K562 (cell line): ENCODE data around the gene EFNA1. TPM values are rescaled to one million over a fixed set of nuclear protein-coding genes. Genes with fewer than 3 reads are reported as not detected.

Source experiments
- ATAC-seq: fragments of 200-7000 bp; cut with Tn5 transposase; 3 replicates; pipeline ENCODE4 v1.9.1; 2020; ENCODE audit warnings: moderate library complexity
- BruUV-seq: library from RNA; stranded (reverse); fragments of 400-500 nt; replicated peaks from 2 replicates; lab custom pipeline; 2021; lab: Mats Ljungman, UMichigan
- CTCF ChIA-PET: fragments of 300-600 bp; formaldehyde crosslinking; extraction: SDS; loops from one replicate; lab custom pipeline; 2021; ENCODE audit warnings: low intra/inter-chr PET ratio; lab: Yijun Ruan, JAX
- POLR2A ChIA-PET: fragments of 300-600, 350-650 bp; sonication (Branson Sonifier 250); formaldehyde crosslinking; extraction: SDS; loops from one replicate; lab custom pipeline; 2021; ENCODE audit warnings: antibody characterized with exemption, inconsistent platforms; lab: Yijun Ruan, JAX
- DNase-seq, 4 experiments: peaks; one replicate each; pipeline versions ENCODE4 v3.0.0 to v3.0.0-alpha.2; 2011 to 2018; ENCODE audit warnings: low spot score in 3 of 4, mixed read lengths in 3 of 4; ENCODE audit errors: extremely low read depth in 1 of 4
- FAIRE-seq: peaks from 2 replicates; lab custom pipeline; 2011; peaks lifted over from hg19 to GRCh38; lab: Jason Lieb, UNC
- H2AFZ ChIP-seq: 2 replicates; pipeline ENCODE4 v1.6.0; 2011; ENCODE audit warnings: low read depth, low read length, control low read depth, inconsistent platforms
- H3K27ac ChIP-seq: fragments of 200-600 bp; 3 replicates; pipeline ENCODE4 v1.8.0; 2011; ENCODE audit warnings: low read depth, mild to moderate bottlenecking, control low read depth, inconsistent platforms, low read length, moderate library complexity, mixed read lengths; ENCODE audit errors: extremely low read depth
- H3K27me3 ChIP-seq, 2 experiments: fragments of 300-600 bp in 1 of 2; 2 replicates in 1 of 2; 3 replicates in 1 of 2; pipeline versions ENCODE4 v1.6.0 to v1.8.0; 2011; ENCODE audit warnings: inconsistent platforms in 2 of 2, low read length in 2 of 2, mild to moderate bottlenecking in 1 of 2, mixed read lengths in 1 of 2, moderate library complexity in 1 of 2; ENCODE audit not compliant: control insufficient read depth in 2 of 2, insufficient read depth in 2 of 2
- H3K36me3 ChIP-seq: fragments of 300-600 bp; 3 replicates; pipeline ENCODE4 v1.8.0; 2011; ENCODE audit warnings: mild to moderate bottlenecking, low read length, inconsistent platforms; ENCODE audit not compliant: control insufficient read depth, insufficient read depth
- H3K4me1 ChIP-seq, 2 experiments: fragments of 200-600 bp in 1 of 2; replicated peaks in 1 of 2; 2 replicates in 1 of 2; 3 replicates in 1 of 2; pipeline versions ENCODE4 v1.5.1 to v1.8.0; 2011; ENCODE audit warnings: inconsistent platforms in 2 of 2, low read length in 2 of 2, mild to moderate bottlenecking in 1 of 2, mixed read lengths in 1 of 2, moderate library complexity in 1 of 2; ENCODE audit not compliant: control insufficient read depth in 2 of 2, insufficient read depth in 2 of 2
- H3K4me2 ChIP-seq: 2 replicates; pipeline ENCODE4 v1.6.1; 2011; ENCODE audit warnings: low read length, control low read depth, inconsistent platforms, mixed read lengths; ENCODE audit not compliant: insufficient read depth
- H3K4me3 ChIP-seq: fragments of 200-600 bp; sonication (generic), shearing (Covaris generic); 2 replicates; pipeline ENCODE4 v1.5.1; 2016; ENCODE audit warnings: control low read depth, inconsistent platforms
- H3K79me2 ChIP-seq: fragments of 200-600 bp; 3 replicates; pipeline ENCODE4 v1.8.0; 2011; ENCODE audit warnings: low read length, inconsistent platforms; ENCODE audit not compliant: control insufficient read depth, insufficient read depth
- H3K9ac ChIP-seq, 2 experiments: 2 replicates each; pipeline versions ENCODE4 v1.6.0 to v1.6.1; 2011; ENCODE audit warnings: low read depth in 2 of 2, low read length in 2 of 2, control low read depth in 1 of 2, inconsistent platforms in 1 of 2, mild to moderate bottlenecking in 1 of 2, mixed read lengths in 1 of 2; ENCODE audit not compliant: insufficient read depth in 1 of 2
- H3K9me1 ChIP-seq: one replicate; pipeline ENCODE4 v1.6.0; 2011; ENCODE audit warnings: inconsistent platforms, mild to moderate bottlenecking, low read length, moderate library complexity; ENCODE audit not compliant: control insufficient read depth, insufficient read depth
- H3K9me3 ChIP-seq: replicated peaks from 2 replicates; pipeline ENCODE4 v1.5.1; 2011; ENCODE audit warnings: low read depth, low read length, inconsistent platforms; ENCODE audit not compliant: control insufficient read depth, insufficient read depth
- H4K20me1 ChIP-seq: replicated peaks from 2 replicates; pipeline ENCODE4 v1.6.1; 2011; ENCODE audit warnings: low read length, inconsistent platforms, mixed read lengths; ENCODE audit not compliant: control insufficient read depth, insufficient read depth
- EGR1 ChIP-seq: fragments of 450-650 bp; conservative IDR thresholded peaks from 2 replicates; pipeline ENCODE4 v1.6.1; 2017; ENCODE audit warnings: mild to moderate bottlenecking
- HCFC1 ChIP-seq: IDR thresholded peaks from 2 replicates; pipeline ENCODE4 v1.6.1; 2012; ENCODE audit warnings: low read depth, low read length, improper control_type of control experiment
- NFE2 ChIP-seq: IDR thresholded peaks from 2 replicates; pipeline ENCODE4 v1.6.1; 2014; ENCODE audit warnings: antibody characterized with exemption, low read depth
- ZNF12 ChIP-seq: sonication (generic); formaldehyde crosslinking; IDR thresholded peaks from 2 replicates; pipeline ENCODE4 v1.4.0; 2020; ENCODE audit warnings: mild to moderate bottlenecking, missing genetic modification reagents
- WGBS: fragments of 100-300 bp; shearing (Covaris generic); methylation state at CpG from one replicate; pipeline ENCODE4 v1.1.6; 2016; ENCODE audit warnings: low coverage, mixed read lengths; ENCODE audit not compliant: insufficient coverage; ENCODE audit errors: missing lambda C conversion rate; 5-methylcytosine and 5-hydroxymethylcytosine counted together
- in situ Hi-C: fragments of 300-500 bp; cut with MboI; formaldehyde crosslinking; loops from 4 replicates; pipeline ENCODE4 v1.15.0; 2018; ENCODE audit warnings: inconsistent platforms, mixed read lengths
- intact Hi-C: fragments of 100-400 bp; cut with micrococcal nuclease; formaldehyde crosslinking; loops from 2 replicates; pipeline ENCODE4 v1.14.2; 2022
- polyA plus RNA-seq, 8 experiments: library from polyadenylated mRNA; depleted of rRNA in 4 of 8; stranded (reverse) in 5 of 8; unstranded in 3 of 8; fragments of >200 nt; fragmentation: Nextera tagmentation in 2 of 8; fragmentation: Illumina TruSeq in 1 of 8; extraction: Ambion mirVana in 2 of 8; extraction: Trizol in 1 of 8; gene quantifications; 2 replicates each; pipeline versions ENCODE4 v1.2.1 to v1.2.3, GENCODE V29; 2011 to 2014; ENCODE audit warnings: inconsistent platforms in 1 of 8, missing spikeins in 1 of 8
- small RNA-seq: library from RNA; depleted of rRNA; stranded (forward); fragments of <200 nt; gene quantifications from one replicate; pipeline ENCODE3, GENCODE V24; 2014
- total RNA-seq, 7 experiments: library from RNA; depleted of rRNA in 6 of 7; stranded (reverse); fragments of >200 nt in 6 of 7; fragmentation: Illumina TruSeq in 2 of 7; extraction: Trizol in 2 of 7; gene quantifications; 2 replicates each; pipeline versions ENCODE4 v1.2.1 to v1.2.3, GENCODE V29; 2011 to 2021; ENCODE audit warnings: low replicate concordance in 1 of 7
- TF ChIP-seq, protein P1 (sequence below): fragments of 450-650 bp; IDR thresholded peaks from 2 replicates; pipeline ENCODE4 v1.6.1; 2016; ENCODE audit warnings: missing biosample characterization, missing genetic modification characterization
- TF ChIP-seq, protein P2 (sequence below), 2 experiments: fragments of 450-650 bp in 1 of 2; IDR thresholded peaks; 2 replicates each; pipeline ENCODE4 v1.6.1; 2011 to 2017; ENCODE audit warnings: low read depth in 2 of 2, antibody characterized with exemption in 1 of 2, borderline replicate concordance in 1 of 2, low read length in 1 of 2, mild to moderate bottlenecking in 1 of 2, mixed read lengths in 1 of 2; ENCODE audit not compliant: control insufficient read depth in 1 of 2

The EFNA1 gene
- total and polyA plus RNA-seq, 9 of the 15 experiments (the other 6 are each of a cell fraction or from before 2014, with no cell fraction given): 2.1 to 9.3 (median 3.0) TPM

DNA sequence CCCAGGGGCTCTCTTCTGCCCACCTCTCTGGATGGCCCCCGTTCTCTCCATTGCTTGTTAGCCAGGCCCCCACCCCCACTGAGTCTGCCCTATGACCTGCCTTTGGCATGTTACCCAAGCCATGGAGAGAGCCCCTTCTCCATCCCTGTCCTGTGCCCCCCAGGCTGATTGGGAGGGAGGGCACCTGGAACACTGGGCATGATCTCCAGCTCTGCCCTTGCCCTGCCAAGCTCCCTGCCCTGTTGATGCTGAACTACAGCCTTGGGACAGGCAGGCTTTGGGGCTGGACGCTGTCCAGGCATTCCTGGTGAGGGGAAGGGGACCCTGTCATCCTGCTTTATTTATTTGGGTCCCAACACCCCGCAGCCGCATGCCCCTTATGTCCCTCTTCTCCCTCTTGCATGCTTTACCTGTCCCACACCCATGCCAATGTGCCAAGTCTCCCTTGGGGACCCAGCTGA, 56.7 kb downstream of the EFNA1 start:
- H3K79me2 ChIP-seq: no peaks in the 10 kb centered on the region
- no TSS peak for BruUV-seq
- TF ChIP-seq ZNF12 (CRISPR knock-in tag) (no peak), NFE2 (no peak), EGR1 (no peak), HCFC1 (no peak)
- TF ChIP-seq, protein P1, sequence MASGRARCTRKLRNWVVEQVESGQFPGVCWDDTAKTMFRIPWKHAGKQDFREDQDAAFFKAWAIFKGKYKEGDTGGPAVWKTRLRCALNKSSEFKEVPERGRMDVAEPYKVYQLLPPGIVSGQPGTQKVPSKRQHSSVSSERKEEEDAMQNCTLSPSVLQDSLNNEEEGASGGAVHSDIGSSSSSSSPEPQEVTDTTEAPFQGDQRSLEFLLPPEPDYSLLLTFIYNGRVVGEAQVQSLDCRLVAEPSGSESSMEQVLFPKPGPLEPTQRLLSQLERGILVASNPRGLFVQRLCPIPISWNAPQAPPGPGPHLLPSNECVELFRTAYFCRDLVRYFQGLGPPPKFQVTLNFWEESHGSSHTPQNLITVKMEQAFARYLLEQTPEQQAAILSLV (tag): no peak
- TF ChIP-seq, protein P2, sequence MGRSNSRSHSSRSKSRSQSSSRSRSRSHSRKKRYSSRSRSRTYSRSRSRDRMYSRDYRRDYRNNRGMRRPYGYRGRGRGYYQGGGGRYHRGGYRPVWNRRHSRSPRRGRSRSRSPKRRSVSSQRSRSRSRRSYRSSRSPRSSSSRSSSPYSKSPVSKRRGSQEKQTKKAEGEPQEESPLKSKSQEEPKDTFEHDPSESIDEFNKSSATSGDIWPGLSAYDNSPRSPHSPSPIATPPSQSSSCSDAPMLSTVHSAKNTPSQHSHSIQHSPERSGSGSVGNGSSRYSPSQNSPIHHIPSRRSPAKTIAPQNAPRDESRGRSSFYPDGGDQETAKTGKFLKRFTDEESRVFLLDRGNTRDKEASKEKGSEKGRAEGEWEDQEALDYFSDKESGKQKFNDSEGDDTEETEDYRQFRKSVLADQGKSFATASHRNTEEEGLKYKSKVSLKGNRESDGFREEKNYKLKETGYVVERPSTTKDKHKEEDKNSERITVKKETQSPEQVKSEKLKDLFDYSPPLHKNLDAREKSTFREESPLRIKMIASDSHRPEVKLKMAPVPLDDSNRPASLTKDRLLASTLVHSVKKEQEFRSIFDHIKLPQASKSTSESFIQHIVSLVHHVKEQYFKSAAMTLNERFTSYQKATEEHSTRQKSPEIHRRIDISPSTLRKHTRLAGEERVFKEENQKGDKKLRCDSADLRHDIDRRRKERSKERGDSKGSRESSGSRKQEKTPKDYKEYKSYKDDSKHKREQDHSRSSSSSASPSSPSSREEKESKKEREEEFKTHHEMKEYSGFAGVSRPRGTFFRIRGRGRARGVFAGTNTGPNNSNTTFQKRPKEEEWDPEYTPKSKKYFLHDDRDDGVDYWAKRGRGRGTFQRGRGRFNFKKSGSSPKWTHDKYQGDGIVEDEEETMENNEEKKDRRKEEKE (IDR thresholded peaks at IDR 0.05; ENCODE audit: borderline replicate concordance in 1 of 2, control insufficient read depth in 1 of 2, low read depth in 2 of 2, low read length in 1 of 2): no peak
- H3K9ac ChIP-seq: peak overlapping the region in 1 of 2 experiments; percentile 33; a peak in 2 of 4 replicates
- WGBS: 80% methylated on average over 4 of the region's 4 CpGs
- CTCF ChIA-PET: interaction anchor here (0.6 kb wide), 1 partner anchor 1175 kb away, joined by 3 read pairs; no protein-coding TSS in a partner anchor
- H3K4me3 ChIP-seq: no peak overlapping the region
- H3K9me3 ChIP-seq: no peaks in the 10 kb centered on the region
- POLR2A ChIA-PET: interaction anchor here (0.7 to 1.5 kb wide), 3 partner anchors 9 to 303 kb away, joined by 3 to 6 read pairs (median 4); no protein-coding TSS in a partner anchor
- DNase-seq (no peak), ATAC-seq (no peak), FAIRE-seq (no peak)
- H3K4me2 ChIP-seq: no peak overlapping the region
- no peaks in the 10 kb centered on the region for H3K27me3 ChIP-seq
- H3K9me1 ChIP-seq: no peaks in the 10 kb centered on the region
- in situ Hi-C loops (no loop called here), intact Hi-C loops (no loop called here)
- H3K36me3 ChIP-seq: no peaks in the 10 kb centered on the region
- H3K27ac ChIP-seq: no peak overlapping the region
- H3K4me1 ChIP-seq: peaks cover 0 to 38% of the 10 kb centered on the region in 2 experiments; a peak in 3 of 5 replicates
- no peak overlapping the region for H2AFZ ChIP-seq
- H4K20me1 ChIP-seq: no peaks in the 10 kb centered on the region

Small RNA genes within 50 kb of the gene (small RNA-seq; reads per million reads assigned to genes)
- not detected for gene HMGN2P18
- not detected for gene RF00019

Other genes with a start within 250 kb of the EFNA1 start
Only the 7 nearest of the 26 such genes appear.
- 35.9 and 61.0 TPM in 2 replicates for gene ADAM15, start 76.6 kb upstream of the EFNA1 start, total RNA-seq (2014; rRNA removed)
- 10.1 and 15.2 TPM in 2 replicates for gene ADAM15, start 76.6 kb upstream of the EFNA1 start, total RNA-seq (2014; rRNA removed; fragmentation: Illumina TruSeq; extraction: Trizol)
- gene ADAM15, start 76.6 kb upstream of the EFNA1 start, total RNA-seq (2015; rRNA removed; fragmentation: Illumina TruSeq; extraction: Trizol): 34.3 and 35.4 TPM in 2 replicates
- gene ADAM15, start 76.6 kb upstream of the EFNA1 start, total RNA-seq (2021): 67.8 and 72.3 TPM in 2 replicates
- gene ADAM15, start 76.6 kb upstream of the EFNA1 start, polyA plus RNA-seq (2011; rRNA removed): 29.8 and 54.7 TPM in 2 replicates
- gene ADAM15, start 76.6 kb upstream of the EFNA1 start, polyA plus RNA-seq (2014; fragmentation: Illumina TruSeq; extraction: Trizol): 32.8 and 39.7 TPM in 2 replicates
- 1 to 10 TPM in 1 of 2 experiments, under 1 TPM in 1; 0.69 to 2.6 TPM for gene ADAM15, start 76.6 kb upstream of the EFNA1 start, polyA plus RNA-seq (2014; fragmentation: Nextera tagmentation; extraction: Ambion mirVana)
- gene ADAM15, start 76.6 kb upstream of the EFNA1 start, polyA plus RNA-seq (2014; rRNA removed): 53.2 and 66.2 TPM in 2 replicates
- 7.4 and 10.6 TPM in 2 replicates for gene EFNA4, start 64.1 kb upstream of the EFNA1 start, total RNA-seq (2014; rRNA removed)
- 2.0 and 2.9 TPM in 2 replicates for gene EFNA4, start 64.1 kb upstream of the EFNA1 start, total RNA-seq (2014; rRNA removed; fragmentation: Illumina TruSeq; extraction: Trizol)
- gene EFNA4, start 64.1 kb upstream of the EFNA1 start, total RNA-seq (2015; rRNA removed; fragmentation: Illumina TruSeq; extraction: Trizol): 5.7 and 5.9 TPM in 2 replicates
- 4.7 and 6.1 TPM in 2 replicates for gene EFNA4, start 64.1 kb upstream of the EFNA1 start, total RNA-seq (2021)
- gene EFNA4, start 64.1 kb upstream of the EFNA1 start, polyA plus RNA-seq (2011; rRNA removed): 6.5 and 10.2 TPM in 2 replicates
- 6.1 and 6.2 TPM in 2 replicates for gene EFNA4, start 64.1 kb upstream of the EFNA1 start, polyA plus RNA-seq (2014; fragmentation: Illumina TruSeq; extraction: Trizol)
- under 1 TPM; 0.68 to 0.89 TPM for gene EFNA4, start 64.1 kb upstream of the EFNA1 start, polyA plus RNA-seq (2014; fragmentation: Nextera tagmentation; extraction: Ambion mirVana)
- gene EFNA4, start 64.1 kb upstream of the EFNA1 start, polyA plus RNA-seq (2014; rRNA removed): 5.9 and 6.5 TPM in 2 replicates
- 4.5 and 8.6 TPM in 2 replicates for gene EFNA3, start 49.0 kb upstream of the EFNA1 start, total RNA-seq (2014; rRNA removed)
- gene EFNA3, start 49.0 kb upstream of the EFNA1 start, total RNA-seq (2014; rRNA removed; fragmentation: Illumina TruSeq; extraction: Trizol): 1.7 and 3.3 TPM in 2 replicates
- 4.7 and 4.9 TPM in 2 replicates for gene EFNA3, start 49.0 kb upstream of the EFNA1 start, total RNA-seq (2015; rRNA removed; fragmentation: Illumina TruSeq; extraction: Trizol)
- 6.2 and 7.1 TPM in 2 replicates for gene EFNA3, start 49.0 kb upstream of the EFNA1 start, total RNA-seq (2021)
- gene EFNA3, start 49.0 kb upstream of the EFNA1 start, polyA plus RNA-seq (2011; rRNA removed): 7.3 and 10.9 TPM in 2 replicates
- gene EFNA3, start 49.0 kb upstream of the EFNA1 start, polyA plus RNA-seq (2014; fragmentation: Illumina TruSeq; extraction: Trizol): 7.9 and 9.3 TPM in 2 replicates
- under 1 TPM; 0.59 to 0.63 TPM for gene EFNA3, start 49.0 kb upstream of the EFNA1 start, polyA plus RNA-seq (2014; fragmentation: Nextera tagmentation; extraction: Ambion mirVana)
- gene EFNA3, start 49.0 kb upstream of the EFNA1 start, polyA plus RNA-seq (2014; rRNA removed): 4.8 and 6.8 TPM in 2 replicates
- gene SLC50A1, start 8.0 kb downstream of the EFNA1 start, total RNA-seq (2014; rRNA removed): 59.2 and 68.1 TPM in 2 replicates
- 52.2 and 58.7 TPM in 2 replicates for gene SLC50A1, start 8.0 kb downstream of the EFNA1 start, total RNA-seq (2014; rRNA removed; fragmentation: Illumina TruSeq; extraction: Trizol)
- gene SLC50A1, start 8.0 kb downstream of the EFNA1 start, total RNA-seq (2015; rRNA removed; fragmentation: Illumina TruSeq; extraction: Trizol): 62.7 and 64.0 TPM in 2 replicates
- 46.5 and 50.0 TPM in 2 replicates for gene SLC50A1, start 8.0 kb downstream of the EFNA1 start, total RNA-seq (2021)
- 88.3 and 91.9 TPM in 2 replicates for gene SLC50A1, start 8.0 kb downstream of the EFNA1 start, polyA plus RNA-seq (2011; rRNA removed)
- 86.2 and 96.6 TPM in 2 replicates for gene SLC50A1, start 8.0 kb downstream of the EFNA1 start, polyA plus RNA-seq (2014; fragmentation: Illumina TruSeq; extraction: Trizol)
- gene SLC50A1, start 8.0 kb downstream of the EFNA1 start, polyA plus RNA-seq (2014; fragmentation: Nextera tagmentation; extraction: Ambion mirVana): 100 to 1,000 TPM; 103 to 132 TPM
- 91.7 and 99.4 TPM in 2 replicates for gene SLC50A1, start 8.0 kb downstream of the EFNA1 start, polyA plus RNA-seq (2014; rRNA removed)
- gene DPM3, start 12.7 kb downstream of the EFNA1 start, total RNA-seq (2014; rRNA removed): 41.3 and 45.1 TPM in 2 replicates
- 1.8 and 3.7 TPM in 2 replicates for gene DPM3, start 12.7 kb downstream of the EFNA1 start, total RNA-seq (2014; rRNA removed; fragmentation: Illumina TruSeq; extraction: Trizol)
- gene DPM3, start 12.7 kb downstream of the EFNA1 start, total RNA-seq (2015; rRNA removed; fragmentation: Illumina TruSeq; extraction: Trizol): 34.2 and 40.0 TPM in 2 replicates
- 92.1 and 94.2 TPM in 2 replicates for gene DPM3, start 12.7 kb downstream of the EFNA1 start, total RNA-seq (2021)
- 27.1 and 62.3 TPM in 2 replicates for gene DPM3, start 12.7 kb downstream of the EFNA1 start, polyA plus RNA-seq (2011; rRNA removed)
- 8.6 and 59.7 TPM in 2 replicates for gene DPM3, start 12.7 kb downstream of the EFNA1 start, polyA plus RNA-seq (2014; fragmentation: Illumina TruSeq; extraction: Trizol)
- gene DPM3, start 12.7 kb downstream of the EFNA1 start, polyA plus RNA-seq (2014; fragmentation: Nextera tagmentation; extraction: Ambion mirVana): 10 to 100 TPM; 12.6 to 36.4 TPM
- 120 and 141 TPM in 2 replicates for gene DPM3, start 12.7 kb downstream of the EFNA1 start, polyA plus RNA-seq (2014; rRNA removed)
- gene KRTCAP2, start 45.4 kb downstream of the EFNA1 start, total RNA-seq (2014; rRNA removed): 211 and 255 TPM in 2 replicates
- 226 and 244 TPM in 2 replicates for gene KRTCAP2, start 45.4 kb downstream of the EFNA1 start, total RNA-seq (2014; rRNA removed; fragmentation: Illumina TruSeq; extraction: Trizol)
- gene KRTCAP2, start 45.4 kb downstream of the EFNA1 start, total RNA-seq (2015; rRNA removed; fragmentation: Illumina TruSeq; extraction: Trizol): 290 and 294 TPM in 2 replicates
- gene KRTCAP2, start 45.4 kb downstream of the EFNA1 start, total RNA-seq (2021): 243 and 253 TPM in 2 replicates
- gene KRTCAP2, start 45.4 kb downstream of the EFNA1 start, polyA plus RNA-seq (2011; rRNA removed): 129 and 178 TPM in 2 replicates
- 418 and 443 TPM in 2 replicates for gene KRTCAP2, start 45.4 kb downstream of the EFNA1 start, polyA plus RNA-seq (2014; fragmentation: Illumina TruSeq; extraction: Trizol)
- 100 to 1,000 TPM; 429 to 436 TPM for gene KRTCAP2, start 45.4 kb downstream of the EFNA1 start, polyA plus RNA-seq (2014; fragmentation: Nextera tagmentation; extraction: Ambion mirVana)
- 126 and 196 TPM in 2 replicates for gene KRTCAP2, start 45.4 kb downstream of the EFNA1 start, polyA plus RNA-seq (2014; rRNA removed)
- gene TRIM46, start 46.0 kb downstream of the EFNA1 start, total RNA-seq (2014; rRNA removed): 0.04 and 0.05 TPM in 2 replicates
- gene TRIM46, start 46.0 kb downstream of the EFNA1 start, total RNA-seq (2014; rRNA removed; fragmentation: Illumina TruSeq; extraction: Trizol): not detected in 2 replicates
- 0.14 TPM in 1 of 2 replicates, not detected in the other for gene TRIM46, start 46.0 kb downstream of the EFNA1 start, total RNA-seq (2015; rRNA removed; fragmentation: Illumina TruSeq; extraction: Trizol)
- gene TRIM46, start 46.0 kb downstream of the EFNA1 start, total RNA-seq (2021): 0.22 and 0.60 TPM in 2 replicates
- 0.08 and 0.12 TPM in 2 replicates for gene TRIM46, start 46.0 kb downstream of the EFNA1 start, polyA plus RNA-seq (2011; rRNA removed)
- 0.15 and 0.18 TPM in 2 replicates for gene TRIM46, start 46.0 kb downstream of the EFNA1 start, polyA plus RNA-seq (2014; fragmentation: Illumina TruSeq; extraction: Trizol)
- gene TRIM46, start 46.0 kb downstream of the EFNA1 start, polyA plus RNA-seq (2014; fragmentation: Nextera tagmentation; extraction: Ambion mirVana): not detected
- 0.11 and 0.41 TPM in 2 replicates for gene TRIM46, start 46.0 kb downstream of the EFNA1 start, polyA plus RNA-seq (2014; rRNA removed)